Activated naive CD8-positive, alpha-beta T cell treated with anti-CD3 and anti-CD28 coated beads for 36 hours (primary cell): ENCODE results near the gene TBX10. TPM values are rescaled to one million over a fixed set of nuclear protein-coding genes. Genes with fewer than 3 reads are reported as not detected.
"Not testable (repeated sequence)": the region's sequence is repeated elsewhere in the genome, so short reads cannot be mapped to it uniquely, and the experiment has no call there.

Experiments
- DNase-seq: peaks from one replicate; pipeline ENCODE4 v3.0.0; 2021
- H3K27ac Mint-ChIP-seq: one replicate; pipeline ENCODE4 v1.8.0; 2022; ENCODE audit warnings: mild to moderate bottlenecking, moderate library complexity, mixed read lengths
- H3K27me3 Mint-ChIP-seq: one replicate; pipeline ENCODE4 v1.8.0; 2022; ENCODE audit warnings: mild to moderate bottlenecking, mixed read lengths
- H3K36me3 Mint-ChIP-seq: one replicate; pipeline ENCODE4 v1.8.0; 2021; ENCODE audit warnings: mild to moderate bottlenecking, mixed read lengths
- H3K4me1 Mint-ChIP-seq: one replicate; pipeline ENCODE4 v1.8.0; 2021; ENCODE audit warnings: mixed read lengths
- H3K4me3 Mint-ChIP-seq: one replicate; pipeline ENCODE4 v1.8.0; 2022; ENCODE audit warnings: mild to moderate bottlenecking, moderate library complexity, mixed read lengths
- H3K9me3 Mint-ChIP-seq: one replicate; pipeline ENCODE4 v1.8.0; 2022; ENCODE audit warnings: mixed read lengths
- total RNA-seq, 2 experiments: library from RNA; stranded (reverse); gene quantifications; one replicate each; pipeline ENCODE4 v1.2.3, GENCODE V29; 2021

Gene TBX10
- total RNA-seq, 2 experiments from 2014 or later = not detected

GRCh38 chr11:67610302-67610868 is 29.2 kb downstream of the TBX10 start:
- Mint-ChIP-seq H3K4me3 (no peak overlapping the region), H3K9me3 (no peaks in the 10 kb centered on the region), H3K4me1 (peaks cover 27% of the 10 kb centered on the region), H3K36me3 (peaks cover 14% of the 10 kb centered on the region), H3K27ac (no peak overlapping the region), H3K27me3 (no peaks in the 10 kb centered on the region)
- no peak for DNase-seq

DNA sequence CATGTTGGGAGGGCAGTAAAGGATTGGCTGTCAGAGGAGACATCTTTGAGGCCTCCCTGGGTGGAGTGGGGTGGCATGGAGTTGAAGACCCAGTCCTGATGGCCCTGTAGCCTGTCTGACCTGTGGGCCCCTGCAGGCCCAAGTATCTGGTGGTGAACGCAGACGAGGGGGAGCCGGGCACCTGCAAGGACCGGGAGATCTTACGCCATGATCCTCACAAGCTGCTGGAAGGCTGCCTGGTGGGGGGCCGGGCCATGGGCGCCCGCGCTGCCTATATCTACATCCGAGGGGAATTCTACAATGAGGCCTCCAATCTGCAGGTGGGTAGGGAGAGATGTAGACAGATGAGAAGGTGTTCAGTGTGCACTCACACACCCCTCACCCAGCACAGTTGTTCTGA is 30.2 kb downstream of the TBX10 start:
- peaks cover 21% of the 10 kb centered on the region for H3K4me1 Mint-ChIP-seq
- H3K4me3 Mint-ChIP-seq = no peak overlapping the region
- H3K9me3 Mint-ChIP-seq = no peaks in the 10 kb centered on the region
- no peak overlapping the region for H3K27ac Mint-ChIP-seq
- H3K27me3 Mint-ChIP-seq = no peaks in the 10 kb centered on the region
- H3K36me3 Mint-ChIP-seq = peaks cover 14% of the 10 kb centered on the region
- no peak for DNase-seq

GRCh38 chr11:67608486-67608885 is 31.1 kb downstream of the TBX10 start:
- Mint-ChIP-seq H3K27ac (no peak overlapping the region), H3K4me1 (peaks cover 15% of the 10 kb centered on the region), H3K36me3 (peaks cover 14% of the 10 kb centered on the region), H3K27me3 (no peaks in the 10 kb centered on the region), H3K9me3 (no peaks in the 10 kb centered on the region), H3K4me3 (peak overlapping the region; percentile 94)
- DNase-seq = no peak

GRCh38 chr11:67607507-67607906 is 32.1 kb downstream of the TBX10 start:
- Mint-ChIP-seq H3K27ac (peak overlapping the region; percentile 88), H3K36me3 (peaks cover 14% of the 10 kb centered on the region), H3K4me3 (peak overlapping the region; percentile 94), H3K27me3 (peaks cover 7% of the 10 kb centered on the region), H3K4me1 (peaks cover 11% of the 10 kb centered on the region), H3K9me3 (no peaks in the 10 kb centered on the region)
- no peak for DNase-seq

DNA sequence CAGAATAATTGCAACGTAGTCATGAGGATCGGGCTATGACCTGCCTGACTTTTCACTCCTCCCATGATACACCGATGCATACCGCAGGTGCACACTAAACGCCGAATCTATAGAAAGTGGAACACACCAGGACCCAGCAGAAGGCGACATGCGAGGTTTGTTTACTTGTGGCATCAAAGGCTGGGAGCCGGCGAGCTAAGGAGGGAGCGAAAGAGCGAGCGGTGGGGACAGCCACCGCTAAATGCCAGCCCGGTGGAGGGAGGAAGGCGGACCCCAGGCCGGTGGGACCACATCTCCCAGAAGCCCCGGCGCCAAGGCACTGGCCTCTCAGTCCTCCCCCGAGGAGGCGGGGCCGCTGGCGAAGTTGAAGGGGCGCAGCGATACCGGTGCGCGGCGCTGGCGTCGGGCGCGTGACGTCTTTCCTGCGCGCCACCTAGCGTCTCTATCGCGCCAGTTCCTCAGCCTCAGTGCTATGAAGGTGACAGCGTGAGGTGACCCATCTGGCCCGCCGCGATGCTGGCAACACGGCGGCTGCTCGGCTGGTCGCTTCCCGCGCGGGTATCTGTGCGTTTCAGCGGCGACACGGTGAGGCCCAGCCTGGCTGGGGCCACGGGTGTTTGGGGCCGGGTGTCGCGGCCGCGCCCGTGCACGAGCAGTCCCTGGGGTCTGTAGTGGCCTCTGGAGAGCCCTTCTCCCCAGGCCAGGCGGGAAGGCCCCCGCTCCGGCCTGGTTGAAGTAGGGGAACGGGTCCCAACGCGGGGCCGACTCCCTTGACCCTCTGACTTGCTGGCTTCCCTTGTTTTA is 32.9 kb downstream of the TBX10 start, which contains the start of gene NDUFV1:
TSS of gene NDUFV1 (plus strand) at position 445 of the 804 bp plus-strand sequence. CDS start at position 514, 69 bp downstream.
- Mint-ChIP-seq H3K36me3 (peaks cover 14% of the 10 kb centered on the region), H3K9me3 (no peaks in the 10 kb centered on the region), H3K27me3 (peaks cover 12% of the 10 kb centered on the region), H3K4me1 (peaks cover 11% of the 10 kb centered on the region), H3K4me3 (peak within 1 kb of the TSS; percentile 94), H3K27ac (peak within 1 kb of the TSS; percentile 88)
- DNase-seq = peak; percentile 98

GRCh38 chr11:67606093-67606491 is 33.5 kb downstream of the TBX10 start:
- Mint-ChIP-seq H3K27ac (peak overlapping the region; percentile 71), H3K36me3 (peaks cover 14% of the 10 kb centered on the region), H3K4me3 (peak overlapping the region; percentile 94), H3K9me3 (no peaks in the 10 kb centered on the region), H3K4me1 (peaks cover 11% of the 10 kb centered on the region), H3K27me3 (peaks cover 15% of the 10 kb centered on the region)
- no peak for DNase-seq

GRCh38 chr11:67605231-67606011 is 34.1 kb downstream of the TBX10 start:
- Mint-ChIP-seq H3K4me1 (peaks cover 11% of the 10 kb centered on the region), H3K36me3 (peaks cover 14% of the 10 kb centered on the region), H3K27me3 (peaks cover 22% of the 10 kb centered on the region), H3K27ac (no peak overlapping the region), H3K9me3 (no peaks in the 10 kb centered on the region), H3K4me3 (peak overlapping the region; percentile 32)
- no peak for DNase-seq

DNA sequence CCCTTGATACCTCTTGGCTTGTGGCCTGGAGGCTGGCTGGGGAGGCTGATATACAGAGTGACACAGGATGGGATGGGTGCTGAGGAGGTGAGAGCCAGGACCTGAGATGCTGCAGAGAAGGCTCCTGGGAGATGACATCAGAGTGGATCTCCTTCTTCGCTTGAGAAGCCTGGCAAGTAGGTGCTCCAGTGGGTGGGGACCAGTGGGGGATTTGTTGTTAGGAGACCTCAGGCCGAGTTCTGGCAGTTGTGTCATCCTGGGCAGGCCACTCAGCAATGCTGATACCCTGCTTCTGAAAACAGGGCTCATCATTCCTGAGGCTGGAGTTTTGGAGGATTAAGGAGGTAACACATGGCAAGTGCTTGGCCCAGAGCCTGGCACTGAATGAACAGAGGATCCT is 34.7 kb downstream of the TBX10 start:
- Mint-ChIP-seq H3K9me3 (no peaks in the 10 kb centered on the region), H3K36me3 (peaks cover 14% of the 10 kb centered on the region), H3K27ac (no peak overlapping the region), H3K27me3 (peaks cover 28% of the 10 kb centered on the region), H3K4me1 (peaks cover 11% of the 10 kb centered on the region), H3K4me3 (no peak overlapping the region)
- DNase-seq = no peak

GRCh38 chr11:67604119-67604518 is 35.4 kb downstream of the TBX10 start:
- H3K27ac Mint-ChIP-seq, DNase-seq, H3K4me3 Mint-ChIP-seq, H3K4me1 Mint-ChIP-seq, H3K9me3 Mint-ChIP-seq: not testable (repeated sequence)
- peaks cover 35% of the 10 kb centered on the region for H3K27me3 Mint-ChIP-seq
- peaks cover 11% of the 10 kb centered on the region for H3K36me3 Mint-ChIP-seq

GRCh38 chr11:67601098-67601497 is 38.5 kb downstream of the TBX10 start:
- H3K9me3 Mint-ChIP-seq = peaks cover 1% of the 10 kb centered on the region
- H3K4me1 Mint-ChIP-seq = peaks cover 2% of the 10 kb centered on the region
- H3K27me3 Mint-ChIP-seq = peaks cover 39% of the 10 kb centered on the region
- H3K4me3 Mint-ChIP-seq = no peak overlapping the region
- H3K36me3 Mint-ChIP-seq = no peaks in the 10 kb centered on the region
- no peak for DNase-seq
- no peak overlapping the region for H3K27ac Mint-ChIP-seq

GRCh38 chr11:67600324-67601029 is 39.1 kb downstream of the TBX10 start:
- Mint-ChIP-seq H3K4me3 (no peak overlapping the region), H3K9me3 (peaks cover 1% of the 10 kb centered on the region), H3K27me3 (peaks cover 39% of the 10 kb centered on the region), H3K36me3 (no peaks in the 10 kb centered on the region), H3K27ac (no peak overlapping the region), H3K4me1 (peaks cover 2% of the 10 kb centered on the region)
- DNase-seq = no peak

DNA sequence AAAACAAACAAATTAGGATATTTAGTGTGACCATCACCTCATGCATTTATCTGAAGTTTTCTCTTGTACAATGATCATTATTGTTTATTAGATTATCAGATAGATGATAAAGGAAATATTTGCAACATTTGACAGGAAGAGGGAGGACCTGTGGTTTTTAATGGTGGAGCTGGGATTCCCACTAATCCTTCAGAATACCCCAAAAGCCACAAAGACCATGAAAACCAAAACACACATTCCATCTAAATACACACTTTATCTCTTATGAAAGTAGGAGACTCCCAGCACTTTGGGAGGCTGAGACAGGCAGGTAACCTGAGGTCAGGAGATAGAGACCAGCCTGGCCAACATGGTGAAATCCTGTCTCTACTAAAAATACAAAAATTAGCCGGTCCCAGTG is 40.4 kb downstream of the TBX10 start:
- no peak overlapping the region for H3K27ac Mint-ChIP-seq
- H3K4me1 Mint-ChIP-seq = peaks cover 2% of the 10 kb centered on the region
- H3K9me3 Mint-ChIP-seq = peaks cover 1% of the 10 kb centered on the region
- H3K27me3 Mint-ChIP-seq = peaks cover 39% of the 10 kb centered on the region
- no peak for DNase-seq
- no peak overlapping the region for H3K4me3 Mint-ChIP-seq
- no peaks in the 10 kb centered on the region for H3K36me3 Mint-ChIP-seq

GRCh38 chr11:67597963-67598362 is 41.6 kb downstream of the TBX10 start:
- DNase-seq, H3K4me1 Mint-ChIP-seq, H3K4me3 Mint-ChIP-seq, H3K27ac Mint-ChIP-seq, H3K36me3 Mint-ChIP-seq, H3K9me3 Mint-ChIP-seq: not testable (repeated sequence)
- peaks cover 36% of the 10 kb centered on the region for H3K27me3 Mint-ChIP-seq

- H3K27me3 Mint-ChIP-seq = peaks cover 33% of the 10 kb centered on the region
- DNase-seq, H3K27ac Mint-ChIP-seq, H3K9me3 Mint-ChIP-seq, H3K4me3 Mint-ChIP-seq, H3K36me3 Mint-ChIP-seq, H3K4me1 Mint-ChIP-seq: not testable (repeated sequence)
Measured at GRCh38 chr11:67597458-67597857, 42.1 kb downstream of the TBX10 start.
